ENCODE results near the gene COPZ1.
"Not testable (repeated sequence)": the region's sequence is repeated elsewhere in the genome, so short reads cannot be mapped to it uniquely, and the experiment has no call there.

The COPZ1 gene, protein sequence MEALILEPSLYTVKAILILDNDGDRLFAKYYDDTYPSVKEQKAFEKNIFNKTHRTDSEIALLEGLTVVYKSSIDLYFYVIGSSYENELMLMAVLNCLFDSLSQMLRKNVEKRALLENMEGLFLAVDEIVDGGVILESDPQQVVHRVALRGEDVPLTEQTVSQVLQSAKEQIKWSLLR

DNA sequence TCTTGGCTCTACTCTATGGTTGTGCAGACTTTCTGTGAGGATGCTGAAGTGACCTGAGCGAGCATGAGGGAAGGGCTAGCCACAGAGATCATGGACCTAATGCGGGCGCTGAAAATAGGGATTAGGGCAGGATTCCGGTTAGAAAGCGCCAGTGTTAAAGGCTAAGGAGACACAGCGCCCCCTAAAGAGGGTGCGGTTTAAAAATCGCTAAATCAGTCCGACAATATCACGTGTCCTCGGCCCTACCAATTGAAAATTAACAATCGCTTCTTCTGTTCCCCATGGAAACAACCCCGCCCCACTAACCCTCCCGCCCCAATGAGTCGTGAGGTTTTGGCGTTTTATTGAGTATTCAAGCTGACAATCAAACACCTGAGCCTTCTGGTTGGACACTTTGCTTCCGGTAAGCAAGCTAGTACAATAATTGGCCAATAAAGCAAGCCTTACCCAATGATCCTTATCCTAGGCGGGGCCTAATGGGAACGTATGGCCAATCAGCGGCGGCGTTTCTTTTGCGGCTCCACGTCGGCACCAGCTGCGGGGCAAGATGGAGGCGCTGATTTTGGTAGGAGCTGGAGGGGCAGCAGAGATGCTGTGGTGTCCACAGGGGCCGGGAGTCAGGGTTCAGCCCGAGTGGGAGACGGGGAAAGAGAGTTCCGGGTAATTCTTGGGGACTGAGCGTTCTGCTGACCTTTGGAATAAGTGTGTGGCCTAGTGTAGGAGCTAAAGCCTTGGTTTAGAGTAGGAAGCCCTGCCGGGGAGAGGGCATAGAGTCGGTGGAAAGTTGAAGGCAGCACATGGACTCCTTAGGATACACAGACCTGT, at the start of gene COPZ1:
TSS of gene COPZ1 (plus strand) at position 515 of the 825 bp plus-strand sequence. CDS start at position 548, 33 bp downstream.
- peak; percentile 98 for DNase-seq (ENCODE audit: low spot score)

DNA sequence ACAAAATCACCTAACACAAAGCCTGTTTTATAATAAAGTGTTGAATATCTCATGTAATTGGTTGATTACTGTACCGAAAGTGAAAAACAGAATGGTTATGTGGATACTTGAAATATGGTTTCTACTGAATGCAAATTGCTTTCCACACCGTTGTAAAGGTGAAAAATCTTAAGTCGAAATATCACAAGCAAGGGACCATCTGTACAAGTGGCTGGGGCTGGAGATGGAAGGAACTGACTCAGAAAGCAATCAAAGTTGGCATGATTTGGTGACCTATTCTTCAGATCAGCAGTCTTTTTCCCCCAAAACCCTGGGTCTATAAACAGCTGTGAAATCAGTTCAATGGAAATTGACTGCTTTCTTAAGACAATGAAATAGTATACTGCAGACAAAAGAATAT, 48.6 kb upstream of the COPZ1 start:
- no peak for DNase-seq (ENCODE audit: low spot score)

DNA sequence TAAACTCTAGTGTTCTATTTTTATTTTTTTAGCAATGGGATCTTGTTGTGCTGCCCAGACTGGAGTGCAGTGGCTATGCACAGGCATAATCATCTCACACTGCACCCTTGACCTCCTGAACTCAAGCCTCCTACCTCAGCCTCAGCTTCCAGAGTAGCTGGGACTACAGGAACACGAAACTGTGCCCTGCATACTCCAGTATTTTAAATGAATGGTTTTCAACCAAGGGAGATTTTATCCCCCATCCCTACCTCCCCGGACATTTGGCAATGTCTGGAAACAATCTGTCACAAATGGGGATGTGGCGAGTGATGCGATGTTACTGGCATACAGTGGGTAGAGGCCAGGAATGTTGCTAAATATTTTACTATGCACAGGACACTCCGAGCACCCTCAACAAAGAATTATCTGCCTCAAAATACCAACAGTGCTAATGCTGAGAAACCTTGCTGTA, 47.1 kb upstream of the COPZ1 start:
- no peak for DNase-seq (ENCODE audit: low spot score)

DNA sequence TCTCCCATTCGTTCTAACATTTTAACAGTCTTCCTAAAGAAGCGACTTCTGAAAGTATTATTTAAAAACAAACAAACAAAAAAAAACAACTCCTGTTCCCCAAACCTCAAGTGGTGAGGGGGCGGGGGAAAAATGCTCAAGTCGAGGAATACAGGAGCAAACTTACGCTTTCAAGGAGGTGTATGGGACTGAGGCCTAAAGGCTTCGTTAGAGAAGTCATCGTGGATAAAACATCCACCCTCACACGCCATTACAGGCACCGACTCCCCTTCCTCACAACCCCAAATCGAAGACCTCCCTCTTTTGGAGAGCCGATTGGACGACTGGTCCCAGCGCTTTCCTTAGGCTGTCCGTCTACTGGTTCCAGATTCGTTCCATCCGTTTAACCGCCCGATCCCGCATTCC, 45.7 kb upstream of the COPZ1 start:
- no peak for DNase-seq (ENCODE audit: low spot score)

DNA sequence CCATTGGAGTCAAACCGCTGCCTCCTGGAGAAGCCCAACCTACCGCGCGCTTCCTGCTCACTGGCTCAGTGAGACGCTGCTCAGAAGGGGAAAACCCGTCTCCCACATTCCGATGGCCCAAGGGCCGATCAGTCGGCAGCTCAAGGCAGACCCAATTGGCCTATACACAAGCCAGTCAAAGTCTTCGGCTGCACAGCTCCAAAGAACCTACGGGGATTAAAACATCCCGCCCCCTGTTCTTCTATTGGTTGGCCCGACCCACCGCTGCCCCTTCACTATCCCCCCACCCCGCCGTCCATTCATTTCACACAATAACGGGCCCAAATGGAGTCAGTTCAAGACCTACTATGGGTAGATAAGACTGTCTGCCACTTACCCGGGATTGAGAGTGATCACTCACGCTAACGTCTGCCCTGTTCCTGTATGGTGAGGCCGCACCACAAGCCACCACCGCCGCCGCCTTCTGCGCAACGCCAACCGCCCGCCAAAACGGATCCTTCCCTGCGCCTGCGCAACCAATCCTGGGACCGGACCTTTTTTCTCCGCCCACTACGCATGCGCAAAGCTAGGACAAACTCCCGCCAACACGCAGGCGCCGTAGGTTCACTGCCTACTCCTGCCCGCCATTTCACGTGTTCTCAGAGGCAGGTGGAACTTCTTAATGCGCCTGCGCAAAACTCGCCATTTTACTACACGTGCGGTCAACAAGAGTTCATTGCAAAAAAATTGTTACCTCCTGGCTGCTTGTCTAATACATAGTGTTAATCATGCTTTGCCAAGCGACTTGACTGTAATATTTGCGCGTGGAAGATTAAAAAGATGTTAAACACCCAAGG, 45.1 kb upstream of the COPZ1 start, which contains the start of gene CBX5:
TSS of gene CBX5 (minus strand) at position 491 of the 836 bp plus-strand sequence. CDS start 22,472 bp downstream, outside the sequence.
- DNase-seq (ENCODE audit: low spot score): peak; percentile 100

DNA sequence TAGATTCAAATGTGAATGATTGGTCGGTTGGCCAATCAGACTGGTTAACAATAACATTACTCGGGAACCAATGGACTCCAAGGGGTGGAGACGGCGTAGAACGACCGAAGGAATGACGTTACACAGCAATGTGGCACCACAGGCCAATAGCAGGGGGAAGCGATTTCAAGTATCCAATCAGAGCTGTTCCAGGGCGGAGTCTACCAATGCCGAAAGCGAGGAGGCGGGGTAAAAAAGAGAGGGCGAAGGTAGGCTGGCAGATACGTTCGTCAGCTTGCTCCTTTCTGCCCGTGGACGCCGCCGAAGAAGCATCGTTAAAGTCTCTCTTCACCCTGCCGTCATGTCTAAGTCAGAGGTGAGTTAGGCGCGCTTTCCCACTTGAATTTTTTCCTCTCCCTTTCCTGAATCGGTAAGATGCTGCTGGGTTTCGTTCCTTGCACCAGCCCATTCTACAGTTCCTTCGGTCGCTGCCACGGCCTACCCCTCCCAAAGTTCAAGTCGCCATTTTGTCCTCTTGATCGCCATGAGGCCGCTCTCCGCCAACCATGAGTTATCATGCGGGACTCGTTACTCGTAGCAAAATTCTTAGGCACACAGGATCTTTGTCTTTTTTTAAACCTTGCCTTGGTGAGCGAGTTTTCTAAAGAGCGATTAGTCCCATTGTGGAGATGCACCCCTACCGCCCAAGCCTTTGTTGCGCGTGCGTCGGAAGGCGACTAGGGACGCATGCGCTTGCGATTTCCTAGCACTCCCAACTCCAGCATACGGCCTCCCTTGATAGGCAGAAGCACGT, 44.3 kb upstream of the COPZ1 start, which contains the start of gene HNRNPA1:
TSS of gene HNRNPA1 (plus strand) at position 259 of the 793 bp plus-strand sequence. CDS start at position 341, 82 bp downstream.
- peak; percentile 99 for DNase-seq (ENCODE audit: low spot score)

DNA sequence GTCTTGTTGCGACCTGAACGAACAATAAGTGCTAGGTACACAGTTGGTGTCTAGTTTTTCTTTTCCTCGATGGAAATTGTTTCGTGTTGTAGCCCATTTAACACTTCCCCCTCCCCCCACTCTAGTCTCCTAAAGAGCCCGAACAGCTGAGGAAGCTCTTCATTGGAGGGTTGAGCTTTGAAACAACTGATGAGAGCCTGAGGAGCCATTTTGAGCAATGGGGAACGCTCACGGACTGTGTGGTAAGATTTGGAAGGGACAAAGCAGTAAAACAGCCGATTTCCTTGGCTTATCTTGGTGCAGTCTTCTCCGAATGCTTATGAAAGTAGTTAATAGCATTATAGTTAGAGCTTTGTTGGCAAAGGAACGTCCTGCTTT, 43.7 kb upstream of the COPZ1 start:
- not testable (repeated sequence) for DNase-seq (ENCODE audit: low spot score)

DNA sequence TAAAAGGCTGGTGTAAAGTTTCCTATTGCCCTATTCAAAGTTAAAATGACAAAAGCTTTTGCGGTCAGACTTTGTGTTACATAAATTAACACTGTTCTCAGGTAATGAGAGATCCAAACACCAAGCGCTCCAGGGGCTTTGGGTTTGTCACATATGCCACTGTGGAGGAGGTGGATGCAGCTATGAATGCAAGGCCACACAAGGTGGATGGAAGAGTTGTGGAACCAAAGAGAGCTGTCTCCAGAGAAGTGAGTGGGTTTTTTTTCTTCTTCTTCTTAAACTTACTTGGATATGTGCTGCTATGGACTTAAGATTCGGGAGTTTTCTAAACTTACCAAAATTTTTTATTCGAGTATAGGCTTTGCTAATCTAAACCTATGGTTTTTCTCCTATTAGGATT, 43.2 kb upstream of the COPZ1 start:
- not testable (repeated sequence) for DNase-seq (ENCODE audit: low spot score)

DNA sequence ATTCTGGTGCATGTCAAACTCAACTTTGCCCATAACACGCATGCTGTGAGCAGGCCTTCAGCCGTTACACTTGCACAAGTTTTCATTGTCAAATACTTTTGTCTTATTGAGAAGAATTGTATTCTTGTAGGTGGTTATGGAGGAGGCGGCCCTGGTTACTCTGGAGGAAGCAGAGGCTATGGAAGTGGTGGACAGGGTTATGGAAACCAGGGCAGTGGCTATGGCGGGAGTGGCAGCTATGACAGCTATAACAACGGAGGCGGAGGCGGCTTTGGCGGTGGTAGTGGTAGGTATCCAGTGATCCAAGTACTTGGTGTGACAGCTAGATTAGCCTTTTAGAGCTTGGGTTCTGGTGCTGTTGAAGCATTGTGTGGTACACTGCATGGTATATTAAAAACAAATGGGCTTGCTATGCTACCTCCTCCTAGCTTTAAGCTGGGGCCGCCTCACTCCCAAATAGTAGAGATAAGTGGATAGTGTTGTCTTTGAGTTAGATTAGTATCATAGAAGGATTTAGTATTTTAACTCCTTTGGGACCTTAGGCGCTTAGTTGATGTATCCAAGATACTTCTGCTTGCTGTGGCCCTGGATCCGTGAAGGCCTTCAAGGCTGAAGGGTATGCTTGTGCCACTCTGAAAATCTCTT, 41.9 kb upstream of the COPZ1 start:
- DNase-seq (ENCODE audit: low spot score): no peak

DNA sequence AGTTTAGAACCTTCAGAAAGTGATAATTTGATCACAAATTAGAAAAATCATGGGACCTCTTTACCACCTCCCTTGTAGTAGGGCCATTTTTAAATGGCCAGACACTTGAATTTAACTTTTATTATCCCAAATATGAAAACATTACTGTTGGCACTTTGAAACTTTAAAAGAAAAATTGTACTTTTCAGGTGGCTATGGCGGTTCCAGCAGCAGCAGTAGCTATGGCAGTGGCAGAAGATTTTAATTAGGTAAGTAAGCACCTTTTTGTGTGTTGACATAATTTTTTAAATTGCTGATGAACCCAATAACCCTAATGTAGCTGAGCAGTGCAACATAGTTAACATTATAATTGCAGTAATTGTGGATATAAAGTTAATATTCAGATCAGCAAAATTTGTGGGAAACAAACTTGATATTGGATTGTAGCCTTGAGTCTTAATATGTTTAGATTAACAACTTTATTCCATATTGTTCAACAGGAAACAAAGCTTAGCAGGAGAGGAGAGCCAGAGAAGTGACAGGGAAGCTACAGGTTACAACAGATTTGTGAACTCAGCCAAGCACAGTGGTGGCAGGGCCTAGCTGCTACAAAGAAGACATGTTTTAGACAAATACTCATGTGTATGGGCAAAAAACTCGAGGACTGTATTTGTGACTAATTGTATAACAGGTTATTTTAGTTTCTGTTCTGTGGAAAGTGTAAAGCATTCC, 40.7 kb upstream of the COPZ1 start:
- not testable (repeated sequence) for DNase-seq (ENCODE audit: low spot score)

DNA sequence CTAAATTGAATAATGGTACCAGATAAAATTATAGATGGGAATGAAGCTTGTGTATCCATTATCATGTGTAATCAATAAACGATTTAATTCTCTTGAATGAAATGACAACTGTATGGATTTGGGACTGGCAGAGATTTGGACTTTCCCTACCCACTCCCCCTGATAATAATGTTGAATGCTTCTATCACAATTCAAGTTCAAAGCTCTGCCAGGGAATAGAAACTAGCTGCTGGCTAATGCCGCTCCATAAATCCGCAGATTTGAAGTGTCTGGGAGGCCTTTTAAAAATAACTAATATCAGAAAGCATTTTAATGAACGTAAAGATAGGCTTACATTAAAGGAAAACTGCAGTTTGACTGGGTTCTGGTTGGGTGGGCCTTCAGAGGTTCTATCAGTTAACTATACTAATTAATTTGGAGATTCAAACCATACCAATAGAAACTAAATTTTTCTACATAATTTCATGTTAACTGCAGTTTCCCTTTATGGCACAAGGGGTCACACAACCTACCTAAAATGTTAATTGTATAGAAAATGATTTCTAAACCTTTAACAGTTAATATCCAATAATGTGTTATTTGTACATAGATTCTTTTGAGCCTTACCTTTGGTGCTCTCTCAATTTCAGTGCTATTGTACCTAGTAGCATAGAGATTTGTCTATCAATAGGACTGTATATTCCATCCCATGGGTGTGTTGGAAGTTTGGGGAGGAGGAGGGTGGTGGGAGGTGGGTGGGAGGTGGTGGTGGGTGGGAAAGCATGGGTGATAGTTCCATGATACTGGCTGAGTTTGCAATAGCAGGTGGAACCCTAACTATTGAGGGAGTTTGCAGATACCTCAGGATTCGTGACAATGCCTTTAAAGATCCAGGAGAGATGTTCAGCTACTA, 39.5 kb upstream of the COPZ1 start:
- DNase-seq (ENCODE audit: low spot score): no peak

DNA sequence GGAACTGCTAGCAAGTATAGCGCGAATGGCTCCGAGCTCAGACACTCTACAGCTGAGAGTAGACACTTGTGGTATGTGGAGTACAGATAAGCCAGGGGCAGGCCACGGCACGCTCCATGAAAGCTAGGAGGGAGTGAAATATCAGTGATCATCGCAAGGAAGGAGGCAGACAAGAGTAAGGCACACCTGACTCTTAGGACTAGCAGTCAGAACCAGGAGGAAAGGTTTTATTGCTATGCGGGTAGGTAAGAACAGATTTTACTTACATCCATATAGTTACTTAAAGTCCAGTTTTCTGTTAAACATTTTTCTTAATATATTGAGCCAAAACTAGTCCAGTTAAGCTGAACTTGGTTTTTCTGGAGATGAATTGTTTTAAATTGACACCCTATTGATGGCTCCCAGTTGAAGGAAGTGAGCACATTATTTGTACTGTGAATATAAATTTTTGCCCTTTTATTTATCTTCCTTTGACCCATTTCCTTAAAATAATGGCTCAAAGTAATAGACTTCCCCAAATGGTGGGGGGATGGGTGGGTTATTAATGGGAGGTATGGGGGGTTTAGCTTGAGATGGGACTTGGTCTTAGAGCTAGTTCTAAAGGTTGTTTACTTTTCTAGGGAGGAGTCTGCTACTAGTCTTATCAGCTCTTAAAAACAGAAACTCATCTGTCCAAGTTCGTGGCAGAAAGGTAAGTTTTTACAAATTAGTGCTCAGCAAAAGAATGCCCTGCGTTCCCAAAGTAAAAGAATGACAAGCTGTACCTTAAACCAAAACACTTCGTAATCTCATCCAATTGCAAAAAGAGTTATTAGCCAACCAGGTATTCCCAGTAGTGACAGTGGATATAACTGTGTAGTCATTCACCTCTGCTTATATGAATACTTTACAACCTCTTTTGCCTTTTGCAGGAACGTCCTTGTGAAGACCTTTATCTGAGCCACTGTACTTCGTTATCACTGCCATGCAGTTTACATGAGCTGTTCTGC, 38.6 kb upstream of the COPZ1 start:
- DNase-seq (ENCODE audit: low spot score): no peak

DNA sequence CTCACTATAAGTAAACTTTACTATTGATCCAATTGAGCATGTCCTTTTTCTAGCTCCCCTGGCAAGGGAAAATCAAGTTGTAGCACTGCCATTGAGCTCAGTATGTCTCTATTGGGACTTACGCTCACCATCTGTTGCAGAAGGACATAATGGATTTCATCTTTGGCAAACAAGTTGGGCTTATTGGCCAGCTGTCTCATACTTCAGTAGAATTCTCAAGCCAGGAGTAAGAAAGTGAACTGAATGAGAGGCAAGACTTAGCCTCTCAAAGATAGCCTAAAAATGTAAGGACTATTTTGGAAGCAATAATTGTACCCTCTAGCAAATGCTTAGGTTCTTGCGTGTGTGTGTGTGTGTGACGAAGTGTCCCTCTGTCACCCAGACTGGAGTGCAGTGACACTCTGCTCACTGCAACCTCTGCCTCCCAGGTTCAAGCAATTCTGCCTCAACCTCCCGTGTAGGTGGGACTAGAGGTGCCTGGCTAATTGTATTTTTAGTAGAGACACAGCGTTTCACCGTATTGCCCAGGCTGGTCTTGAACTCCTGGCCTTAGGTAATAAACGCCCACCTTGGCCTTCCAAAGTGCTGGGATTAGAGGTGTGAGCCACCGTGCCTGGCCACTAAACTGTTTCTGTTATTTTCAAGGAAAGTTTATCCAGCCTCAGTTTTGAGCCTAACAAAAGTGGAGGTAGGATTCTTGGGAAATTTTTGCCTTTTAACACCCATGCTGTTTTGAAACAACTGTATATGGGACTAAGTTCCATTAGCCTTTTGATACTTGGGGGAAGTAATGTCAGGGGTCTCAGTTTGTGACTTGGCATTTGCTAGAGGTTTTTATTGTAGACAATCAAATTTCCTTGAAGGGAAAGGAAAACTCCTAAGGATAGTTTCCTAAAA, 37.4 kb upstream of the COPZ1 start:
- DNase-seq (ENCODE audit: low spot score): no peak

DNA sequence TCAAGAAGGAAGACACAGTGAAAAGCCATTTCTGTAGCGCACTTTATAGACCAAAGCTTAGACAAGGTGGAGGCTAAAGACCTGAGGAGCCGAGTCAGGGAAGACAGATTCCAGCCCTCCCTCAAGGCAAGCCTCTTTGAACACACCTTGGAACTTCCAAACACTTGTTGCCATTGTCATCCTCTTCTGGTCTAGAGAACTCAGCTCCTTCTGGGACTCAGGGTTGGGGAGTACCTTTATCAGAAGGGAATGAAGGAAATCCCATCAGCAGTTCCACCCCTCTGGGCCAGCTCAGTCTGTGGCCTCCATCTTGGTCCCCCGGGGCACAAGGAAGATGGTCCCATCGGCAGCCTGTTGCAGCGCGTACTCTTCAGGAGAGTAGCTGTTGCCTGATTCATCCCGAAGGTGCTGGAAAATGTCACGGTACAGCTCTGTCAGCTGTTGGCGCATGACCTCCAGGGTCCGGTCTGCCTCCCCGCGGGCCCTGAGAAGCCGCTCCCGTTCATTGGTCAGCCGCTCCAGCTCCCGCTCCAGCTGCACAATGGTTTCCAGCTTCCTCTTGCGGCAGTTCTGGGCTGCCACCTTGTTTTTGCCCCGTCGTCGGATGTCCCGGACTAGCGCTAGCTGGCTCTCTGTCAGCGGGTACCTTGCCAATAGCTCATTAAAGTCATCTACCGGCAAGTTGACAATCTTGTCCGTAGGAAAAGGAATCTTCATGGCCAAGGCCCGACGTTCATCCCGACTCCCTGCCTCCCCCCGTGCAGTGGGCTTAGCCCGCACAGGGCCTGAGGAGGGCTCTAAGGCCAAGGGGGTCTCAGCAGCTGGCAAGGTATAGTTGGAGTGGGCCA, 32.6 kb upstream of the COPZ1 start:
- no peak for DNase-seq (ENCODE audit: low spot score)

DNA sequence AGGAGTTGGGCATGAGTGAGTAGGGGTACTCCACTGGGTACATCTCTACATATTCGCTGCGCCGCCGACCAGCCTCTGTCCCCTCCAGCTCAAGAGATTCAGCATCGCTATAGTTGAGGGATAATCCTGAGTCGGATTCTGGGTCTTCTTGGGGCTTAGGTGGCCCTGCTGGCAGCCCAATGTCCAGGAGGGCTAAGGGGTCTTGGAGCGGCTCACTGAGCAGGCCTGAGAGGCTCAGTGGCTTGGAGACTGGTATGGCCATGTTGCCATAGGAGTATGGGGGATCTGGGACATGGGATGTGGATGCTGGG, 32.0 kb upstream of the COPZ1 start:
- no peak for DNase-seq (ENCODE audit: low spot score)

Measured in ecto neural progenitor cell (in vitro differentiated cells).